HG03025 (cell line): Measurements from ENCODE around the gene DGKH.
"Not testable (repeated sequence)": the region's sequence is repeated elsewhere in the genome, so short reads cannot be mapped to it uniquely, and the experiment has no call there.

Experiments used
- ATAC-seq: cut with Tn5 transposase; IDR thresholded peaks from one replicate; pipeline ENCODE4 v1.9.1; 2021; ENCODE audit warnings: mild to moderate bottlenecking, moderate library complexity; ENCODE audit not compliant: unreplicated experiment, low FRiP score

DGKH gene

DNA sequence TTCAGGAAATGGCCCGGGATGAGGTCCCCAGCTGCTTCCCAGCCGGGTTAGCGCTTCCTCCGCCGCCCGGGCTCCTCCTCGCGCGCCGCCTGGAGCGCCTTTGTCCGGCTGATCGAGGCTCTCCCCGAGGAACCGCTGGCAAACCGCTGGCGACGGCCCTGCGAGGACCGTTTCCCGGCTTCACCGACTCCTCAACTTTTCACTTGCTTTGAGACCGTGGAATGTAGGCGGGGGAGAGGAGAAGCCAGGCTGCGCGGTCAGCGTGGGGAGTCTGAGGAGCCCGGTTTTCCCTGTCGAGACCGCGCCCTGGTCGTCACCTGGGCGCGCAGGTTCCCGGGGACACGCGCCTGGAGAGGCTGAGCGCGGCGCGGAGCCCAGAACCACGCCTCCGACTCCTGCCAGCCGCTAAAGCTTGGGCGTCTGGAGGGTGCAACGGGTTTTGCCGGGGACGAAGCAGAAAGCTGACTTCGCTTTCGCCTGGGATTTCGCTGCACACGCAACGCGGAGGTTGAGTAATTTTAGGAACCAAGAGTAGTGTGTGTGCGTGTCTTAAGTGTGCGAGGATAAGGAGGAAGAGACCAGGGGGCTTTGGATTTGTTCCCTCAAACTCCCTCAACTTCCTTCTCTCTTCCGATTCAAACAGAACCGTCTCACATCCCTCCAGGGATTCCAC is 7.3 kb upstream of the DGKH start:
- ATAC-seq, result peak; percentile 29

DNA sequence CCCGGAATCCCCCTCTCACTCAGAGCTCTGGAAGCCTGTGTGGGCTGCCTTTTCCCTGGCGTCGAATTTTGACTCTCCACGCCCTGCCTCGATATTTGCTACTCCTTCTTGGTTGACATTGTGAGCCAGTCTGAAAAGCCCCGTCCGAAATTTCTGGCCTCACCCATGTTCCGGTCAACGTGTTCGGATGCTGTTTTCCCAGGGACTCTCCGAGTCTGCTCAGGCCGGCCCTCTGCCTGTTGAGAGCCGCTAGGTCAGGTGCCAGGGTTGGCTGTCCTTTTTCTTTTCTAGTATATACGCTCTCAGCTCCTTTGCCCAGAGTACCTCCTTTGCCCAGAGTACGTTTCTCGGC is 6.8 kb upstream of the DGKH start:
- no peak for ATAC-seq

GRCh38 chr13:42043676-42044075 is 4.8 kb upstream of the DGKH start:
- no peak for ATAC-seq

GRCh38 chr13:42046448-42046847 is 2.0 kb upstream of the DGKH start:
- ATAC-seq, result no peak

DNA sequence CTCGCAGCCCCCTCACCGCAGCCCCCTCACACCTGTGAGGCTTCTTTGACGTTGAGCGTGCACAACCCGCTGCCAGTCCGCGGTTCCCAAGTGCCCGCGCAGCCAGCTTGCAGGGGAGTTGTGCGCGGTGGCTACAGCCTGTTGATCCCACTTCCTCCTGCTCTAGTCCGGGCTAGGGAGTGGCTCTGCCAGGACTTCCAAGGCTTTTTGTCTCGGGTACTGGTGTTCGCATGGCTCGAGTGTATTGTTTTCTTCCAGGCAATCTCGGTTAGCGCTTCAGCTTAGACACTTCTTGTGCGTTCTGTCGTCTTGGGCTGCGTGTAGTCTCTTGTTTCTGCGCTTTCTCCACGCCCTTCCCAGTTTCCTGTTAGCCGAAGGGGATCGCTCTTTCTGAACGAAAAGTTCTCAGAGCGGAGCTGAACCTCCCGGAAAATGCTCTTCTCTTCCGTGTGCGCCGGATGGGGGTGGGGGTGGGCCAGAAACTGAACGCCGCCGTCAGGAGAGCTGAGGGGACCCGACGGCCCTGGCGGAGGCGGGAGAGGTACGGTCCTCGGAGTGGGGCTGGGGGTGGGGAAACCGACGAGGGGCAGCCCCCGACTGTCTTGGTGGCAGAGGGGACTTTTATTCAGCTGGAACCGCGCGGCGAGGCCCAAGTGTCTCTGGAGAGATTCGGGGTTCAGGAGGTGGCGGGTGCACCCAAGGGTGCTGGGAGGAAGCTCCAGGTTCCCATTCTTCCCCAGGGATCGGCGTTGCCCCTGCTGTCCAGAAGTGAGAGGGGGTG is 697 bp upstream of the DGKH start:
- ATAC-seq, result peak; percentile 29

- peak; percentile 58 for ATAC-seq
Measured at GRCh38 chr13:42048684-42049453, 421 bp downstream of the DGKH start.

GRCh38 chr13:42049454-42049813 is 986 bp downstream of the DGKH start:
- ATAC-seq, result peak; percentile 4

- ATAC-seq, result no peak
Measured at GRCh38 chr13:42054798-42055499, 6.5 kb downstream of the DGKH start.

DNA sequence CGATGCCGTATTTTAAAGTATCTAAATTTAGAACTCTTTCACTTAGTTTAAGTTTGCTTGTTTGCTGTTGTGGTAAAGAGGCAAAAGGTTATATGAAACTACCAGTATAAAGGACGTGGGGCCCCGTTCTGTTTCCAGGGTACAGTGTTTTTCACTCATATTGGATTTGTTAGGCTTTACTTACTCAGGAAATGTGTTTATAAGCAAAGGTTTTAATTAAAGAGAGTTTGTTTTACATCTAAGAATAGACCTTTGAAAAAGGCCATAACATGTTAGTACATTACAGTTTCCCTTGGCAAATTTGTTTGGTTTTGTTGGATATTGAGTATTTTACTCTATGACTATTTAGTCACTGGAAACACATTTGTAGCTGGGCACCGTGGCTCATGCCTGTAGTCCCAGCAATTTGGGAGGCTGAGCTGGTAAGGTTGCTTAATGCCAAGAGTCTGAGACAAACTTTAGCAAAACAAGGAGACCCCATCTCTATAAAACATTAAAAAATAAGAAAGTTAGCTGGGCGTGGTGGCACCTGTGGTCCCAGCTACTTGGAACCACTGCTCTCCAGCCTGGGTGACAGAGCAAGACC is 7.1 kb downstream of the DGKH start:
- ATAC-seq, result no peak

DNA sequence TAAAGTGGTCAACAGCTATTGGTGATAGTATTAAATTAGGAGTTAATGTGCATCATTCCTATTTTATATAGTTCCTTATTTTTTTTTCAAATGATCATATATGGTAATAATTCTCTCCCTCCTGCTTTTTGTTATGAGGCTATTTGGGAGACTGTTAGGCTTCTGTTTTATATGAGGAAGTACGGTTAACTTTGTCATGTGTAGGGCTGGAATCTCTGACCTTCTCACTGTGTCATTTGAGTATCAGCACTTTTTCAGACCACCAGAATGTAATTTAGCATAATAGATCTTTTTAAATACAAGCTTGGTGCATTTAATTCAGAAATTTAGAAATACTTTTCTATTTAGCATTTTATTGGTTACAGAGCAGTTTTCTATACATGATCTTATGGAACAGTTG is 7.7 kb downstream of the DGKH start:
- no peak for ATAC-seq

GRCh38 chr13:42056583-42056982 is 8.1 kb downstream of the DGKH start:
- ATAC-seq, result no peak

DNA sequence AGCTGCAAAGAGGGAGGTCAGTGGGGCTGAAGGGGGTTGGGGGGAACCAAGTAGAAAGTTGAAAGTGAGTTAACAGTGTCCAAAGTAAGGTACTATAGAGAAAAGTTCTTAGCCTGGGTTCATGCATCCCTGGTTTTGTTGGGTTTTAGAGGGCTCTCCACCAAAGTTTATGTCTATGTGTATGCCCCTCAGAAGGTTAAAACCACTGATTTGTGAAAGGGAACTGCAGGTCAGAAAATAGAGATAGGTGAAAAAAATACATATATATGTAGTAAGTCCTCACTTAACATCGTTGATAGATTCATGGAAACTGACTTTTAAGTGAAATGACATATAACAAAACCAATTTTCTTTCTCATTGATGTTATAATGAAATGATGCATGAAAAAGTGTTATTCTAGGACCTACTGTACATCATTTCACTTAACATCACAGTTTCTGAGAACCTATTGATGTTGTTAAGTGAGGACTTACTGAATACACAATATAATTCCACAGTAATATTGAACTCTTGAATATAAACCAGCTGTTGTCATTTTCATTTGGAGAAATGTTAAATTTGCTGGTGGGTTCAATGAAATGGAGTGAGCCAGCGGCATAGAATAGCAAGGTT is 9.6 kb downstream of the DGKH start:
- ATAC-seq, result no peak

DNA sequence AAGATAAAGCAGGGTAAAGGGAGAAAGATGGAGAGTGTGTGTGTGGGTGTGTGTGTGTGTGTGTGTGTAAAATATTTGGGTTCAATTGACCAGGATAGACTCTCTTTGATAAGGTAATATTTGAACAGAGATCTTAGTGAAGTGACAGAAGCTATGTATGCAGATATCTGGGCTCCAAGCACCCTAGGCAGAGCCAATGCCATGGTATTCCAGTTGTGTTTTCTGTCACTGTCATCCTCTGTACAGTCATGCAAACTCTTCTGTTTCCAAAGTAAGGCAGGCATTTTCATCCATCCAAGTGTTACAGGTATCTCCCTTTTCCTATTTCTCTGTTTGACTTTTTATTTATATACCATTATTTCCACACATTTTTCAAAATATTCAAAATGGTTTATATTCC is 13.5 kb downstream of the DGKH start:
- no peak for ATAC-seq

DNA sequence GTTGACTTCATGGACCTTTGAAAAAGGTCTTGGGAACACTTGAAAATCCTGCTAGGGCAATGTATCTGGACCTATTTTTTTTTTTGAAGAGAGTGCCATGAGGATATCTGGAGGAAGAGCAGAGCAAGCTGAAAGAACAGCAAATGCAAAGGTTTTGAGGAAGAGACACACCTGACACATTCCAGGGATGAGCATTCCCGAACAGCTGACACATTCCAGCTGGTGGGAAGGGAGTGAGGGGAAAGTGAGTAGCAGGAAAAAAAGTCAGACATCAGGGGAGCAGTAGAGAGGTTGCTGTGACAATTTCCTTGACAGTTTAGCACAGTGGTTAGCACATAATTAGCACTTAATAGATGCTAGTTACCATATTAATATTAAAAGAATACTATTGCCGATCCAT is 14.7 kb downstream of the DGKH start:
- ATAC-seq, result no peak

DNA sequence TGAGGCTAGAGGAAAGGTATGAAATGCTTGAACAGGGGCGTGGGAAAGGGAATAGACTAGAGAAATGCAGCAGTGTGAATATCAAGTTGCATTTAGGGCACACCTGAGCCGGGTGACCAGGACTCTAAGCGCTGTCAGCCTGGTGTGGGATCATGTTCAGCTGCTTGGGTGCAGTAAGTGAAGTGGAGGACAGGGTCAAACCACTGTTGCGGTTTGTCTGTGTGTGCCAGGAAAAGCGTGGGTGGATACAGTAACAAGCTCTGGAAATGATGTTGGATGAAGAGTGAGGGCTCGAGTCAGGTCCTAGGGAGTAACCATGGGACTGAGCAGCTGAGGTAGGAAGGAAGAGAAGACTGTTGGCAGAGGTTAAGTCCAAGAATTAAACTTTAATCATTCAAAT is 15.8 kb downstream of the DGKH start:
- no peak for ATAC-seq

GRCh38 chr13:42064966-42065365 is 16.5 kb downstream of the DGKH start:
- ATAC-seq, result no peak

DNA sequence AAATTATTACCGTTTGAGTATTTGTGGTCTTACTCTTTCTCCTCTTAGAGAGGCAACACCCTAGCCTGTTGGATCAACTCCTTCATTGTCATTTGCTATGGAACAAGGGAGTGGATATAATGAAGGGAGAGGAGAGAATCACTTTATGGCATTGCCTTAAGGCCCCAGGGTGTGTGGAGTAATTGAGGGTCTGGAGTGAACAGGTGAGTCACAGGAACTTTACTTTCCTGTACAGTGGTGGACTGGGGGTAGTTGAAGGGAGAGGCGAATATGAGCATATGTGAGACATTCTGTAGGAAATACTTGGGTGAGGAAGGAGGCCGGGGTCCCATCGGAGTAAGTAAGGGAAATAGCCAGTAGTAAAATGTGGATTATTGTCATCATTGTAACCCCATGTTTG is 17.0 kb downstream of the DGKH start:
- no peak for ATAC-seq

DNA sequence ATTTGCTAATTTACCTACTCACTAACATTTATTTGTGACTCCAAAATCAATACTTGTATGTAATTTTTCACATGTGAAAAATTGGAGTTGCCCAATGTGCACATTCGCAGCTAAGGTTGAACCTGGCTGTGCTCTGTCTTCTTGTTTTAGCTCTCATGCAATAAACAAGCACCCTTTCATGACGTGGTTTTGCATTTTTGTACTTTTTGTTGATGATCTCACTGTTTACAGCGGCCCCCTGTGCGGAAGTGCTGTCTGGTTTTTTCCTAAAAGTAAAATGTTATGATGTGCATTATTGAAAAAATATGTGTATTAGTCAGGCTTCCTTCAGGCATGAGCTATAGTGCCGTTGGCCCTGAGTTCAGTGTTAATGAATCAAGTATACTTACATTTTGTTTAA is 18.1 kb downstream of the DGKH start:
- ATAC-seq, result no peak

DNA sequence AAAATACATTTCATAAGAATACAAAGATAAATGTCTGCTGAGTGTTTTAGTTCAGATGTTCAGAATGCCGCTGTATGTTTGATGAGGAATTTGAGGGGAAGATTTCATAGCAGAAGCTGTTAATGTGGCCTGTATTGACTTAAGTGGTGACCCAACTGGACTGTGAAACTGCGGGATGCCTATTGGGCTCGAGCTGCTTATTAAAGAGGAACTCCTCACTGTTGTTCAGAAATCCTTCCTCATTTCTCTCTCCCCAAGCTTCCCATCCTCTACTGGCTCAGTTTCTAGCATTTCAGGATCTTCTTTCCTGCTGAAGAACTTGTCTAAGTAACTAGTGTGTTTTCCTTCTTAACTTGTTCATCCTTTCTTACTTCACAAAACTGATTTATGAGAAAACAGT is 20.4 kb downstream of the DGKH start:
- no peak for ATAC-seq

GRCh38 chr13:42070599-42070998 is 22.2 kb downstream of the DGKH start:
- ATAC-seq, result not testable (repeated sequence)
